ENCODE data around the gene C17orf75.

C17orf75 gene

DNA sequence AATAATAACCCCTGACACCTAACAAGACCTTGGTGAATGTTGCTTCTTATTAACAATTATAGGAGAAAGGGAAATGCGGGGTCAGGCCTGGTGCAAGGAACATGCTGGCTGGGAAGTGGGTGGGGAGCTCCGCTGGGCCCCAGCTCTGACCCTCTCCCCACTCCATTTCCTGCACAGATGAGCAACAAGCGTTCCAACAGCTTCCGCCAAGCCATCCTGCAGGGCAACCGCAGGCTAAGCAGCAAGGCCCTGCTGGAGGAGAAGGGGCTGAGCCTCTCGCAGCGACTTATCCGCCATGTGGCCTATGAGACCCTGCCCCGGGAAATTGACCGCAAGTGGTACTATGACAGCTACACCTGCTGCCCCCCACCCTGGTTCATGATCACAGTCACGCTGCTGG is 53.4 kb downstream of the C17orf75 start:
- Histone ChIP-seq H2AFZ (no peak overlapping the region), H3K27ac (no peak overlapping the region), H3K9me3 (ENCODE audit: control insufficient read depth, low read length) (no peaks in the 10 kb centered on the region), H3K4me3 (ENCODE audit: low read depth, low read length) (no peak overlapping the region), H3K27me3 (ENCODE audit: control insufficient read depth, insufficient read depth, low read length) (no peaks in the 10 kb centered on the region), H3K79me2 (no peaks in the 10 kb centered on the region), H3K4me2 (ENCODE audit: low read length) (no peak overlapping the region), H3K36me3 (ENCODE audit: control insufficient read depth, insufficient read depth, low read length) (no peaks in the 10 kb centered on the region), H3K9ac (no peak overlapping the region), H3K4me1 (no peaks in the 10 kb centered on the region)
- TF ChIP-seq, protein P1, sequence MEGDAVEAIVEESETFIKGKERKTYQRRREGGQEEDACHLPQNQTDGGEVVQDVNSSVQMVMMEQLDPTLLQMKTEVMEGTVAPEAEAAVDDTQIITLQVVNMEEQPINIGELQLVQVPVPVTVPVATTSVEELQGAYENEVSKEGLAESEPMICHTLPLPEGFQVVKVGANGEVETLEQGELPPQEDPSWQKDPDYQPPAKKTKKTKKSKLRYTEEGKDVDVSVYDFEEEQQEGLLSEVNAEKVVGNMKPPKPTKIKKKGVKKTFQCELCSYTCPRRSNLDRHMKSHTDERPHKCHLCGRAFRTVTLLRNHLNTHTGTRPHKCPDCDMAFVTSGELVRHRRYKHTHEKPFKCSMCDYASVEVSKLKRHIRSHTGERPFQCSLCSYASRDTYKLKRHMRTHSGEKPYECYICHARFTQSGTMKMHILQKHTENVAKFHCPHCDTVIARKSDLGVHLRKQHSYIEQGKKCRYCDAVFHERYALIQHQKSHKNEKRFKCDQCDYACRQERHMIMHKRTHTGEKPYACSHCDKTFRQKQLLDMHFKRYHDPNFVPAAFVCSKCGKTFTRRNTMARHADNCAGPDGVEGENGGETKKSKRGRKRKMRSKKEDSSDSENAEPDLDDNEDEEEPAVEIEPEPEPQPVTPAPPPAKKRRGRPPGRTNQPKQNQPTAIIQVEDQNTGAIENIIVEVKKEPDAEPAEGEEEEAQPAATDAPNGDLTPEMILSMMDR (IDR thresholded peaks at IDR 0.05), result no peak

DNA sequence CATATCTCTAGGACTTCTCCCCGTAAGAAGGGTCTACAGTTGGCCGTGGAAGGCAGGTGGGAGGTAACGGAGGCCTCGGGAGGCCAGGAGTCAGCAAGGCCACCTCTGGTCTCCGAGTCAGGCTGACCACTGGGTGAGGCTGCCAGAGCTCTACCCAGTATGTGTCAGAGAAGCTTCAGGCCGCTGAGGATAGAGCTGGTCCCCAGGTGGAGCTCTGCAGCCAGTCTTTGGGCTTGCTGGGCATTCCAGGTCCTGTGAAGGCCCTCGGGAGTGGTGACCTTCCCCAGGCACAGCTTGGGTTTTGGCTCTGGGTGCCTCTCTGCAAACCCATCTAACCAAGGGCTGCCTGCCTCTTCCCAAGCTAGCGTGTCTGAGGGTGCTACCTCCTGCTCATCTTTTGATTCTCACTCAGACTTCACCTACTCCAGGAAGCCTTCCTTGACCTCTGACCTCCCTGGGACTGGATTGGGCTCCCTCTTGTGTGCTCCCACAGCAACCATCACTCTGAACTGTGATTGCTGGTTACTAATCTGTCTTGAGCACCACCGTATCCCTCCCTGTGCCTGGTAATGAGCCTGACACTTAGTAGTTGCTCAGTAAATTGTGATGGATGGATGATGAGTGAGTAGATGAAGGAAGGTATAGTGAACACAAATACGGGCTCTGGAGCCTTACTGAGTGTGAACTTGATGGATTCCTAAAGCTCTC is 54.0 kb downstream of the C17orf75 start:
- Histone ChIP-seq H3K4me1 (no peaks in the 10 kb centered on the region), H2AFZ (no peak overlapping the region), H3K9me3 (ENCODE audit: control insufficient read depth, low read length) (no peaks in the 10 kb centered on the region), H3K27me3 (ENCODE audit: control insufficient read depth, insufficient read depth, low read length) (no peaks in the 10 kb centered on the region), H3K36me3 (ENCODE audit: control insufficient read depth, insufficient read depth, low read length) (no peaks in the 10 kb centered on the region), H3K4me2 (ENCODE audit: low read length) (no peak overlapping the region), H3K4me3 (ENCODE audit: low read depth, low read length) (no peak overlapping the region), H3K27ac (no peak overlapping the region), H3K79me2 (no peaks in the 10 kb centered on the region), H3K9ac (no peak overlapping the region)
- TF ChIP-seq, protein P1 (IDR thresholded peaks at IDR 0.05), result no peak

DNA sequence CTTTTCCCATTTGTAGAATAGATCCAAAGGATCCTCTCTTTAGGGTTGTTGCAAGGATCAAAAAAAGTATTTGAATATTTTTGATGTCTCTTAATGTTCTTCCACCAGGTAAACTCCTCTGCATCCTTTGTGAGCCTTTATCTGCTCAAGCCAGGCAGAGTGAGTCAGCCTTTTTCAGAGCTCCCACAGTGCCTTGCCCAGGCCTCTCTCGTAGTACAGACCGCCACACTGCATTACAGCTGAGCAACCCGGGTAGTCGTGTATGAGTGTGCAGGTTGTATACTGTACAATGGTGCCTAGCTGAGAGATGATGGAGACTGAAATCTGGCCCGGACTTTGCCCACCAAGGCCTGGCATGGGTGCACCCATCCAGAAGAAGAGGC is 55.5 kb downstream of the C17orf75 start:
- H3K9me3 ChIP-seq (ENCODE audit: control insufficient read depth, low read length), result no peaks in the 10 kb centered on the region
- H3K4me2 ChIP-seq (ENCODE audit: low read length), result no peak overlapping the region
- no peak overlapping the region for H3K9ac ChIP-seq
- H3K4me3 ChIP-seq (ENCODE audit: low read depth, low read length), result no peak overlapping the region
- TF ChIP-seq, protein P1 (IDR thresholded peaks at IDR 0.05), result no peak
- no peaks in the 10 kb centered on the region for H3K79me2 ChIP-seq
- H3K27ac ChIP-seq, result no peak overlapping the region
- H2AFZ ChIP-seq, result no peak overlapping the region
- no peaks in the 10 kb centered on the region for H3K4me1 ChIP-seq
- H3K36me3 ChIP-seq (ENCODE audit: control insufficient read depth, insufficient read depth, low read length), result no peaks in the 10 kb centered on the region
- no peaks in the 10 kb centered on the region for H3K27me3 ChIP-seq (ENCODE audit: control insufficient read depth, insufficient read depth, low read length)

DNA sequence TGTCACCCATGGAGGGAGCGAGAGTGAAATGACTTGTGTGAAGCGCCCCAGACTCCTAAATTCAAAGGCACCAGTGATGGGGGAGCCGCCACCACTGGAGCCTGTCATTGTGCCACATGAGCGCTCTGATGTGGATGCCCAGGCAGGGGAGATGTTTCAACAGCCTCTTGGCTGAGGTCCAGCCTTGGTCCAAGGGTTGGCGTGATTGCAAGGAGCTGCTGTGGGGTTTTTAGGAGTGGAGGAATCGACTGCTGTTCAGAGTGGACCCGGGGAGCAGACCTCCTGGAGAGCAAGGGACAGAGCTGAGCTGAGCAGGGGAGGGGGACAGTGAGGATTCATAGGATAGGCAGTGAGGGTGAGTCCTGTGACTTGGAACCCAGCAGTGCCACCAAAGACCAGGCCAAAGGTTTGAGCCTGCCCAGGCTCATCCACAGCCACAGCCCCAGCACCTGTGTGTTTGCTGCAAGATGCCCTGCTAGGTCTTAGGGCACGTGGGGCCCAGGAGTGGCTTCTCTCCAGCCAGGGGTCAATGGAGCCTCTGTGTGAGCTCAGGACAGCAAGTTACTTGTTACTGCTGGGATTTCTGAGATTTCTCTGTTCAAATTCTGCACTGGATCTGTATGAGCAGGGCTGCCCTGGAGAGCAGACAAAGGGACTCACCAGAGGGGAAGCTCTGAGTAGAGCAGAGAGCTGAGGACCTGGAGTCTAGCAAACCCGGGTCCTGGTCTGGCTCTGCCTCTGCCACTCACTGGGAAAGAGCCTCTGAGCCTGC is 56.0 kb downstream of the C17orf75 start:
- TF ChIP-seq, protein P1 (IDR thresholded peaks at IDR 0.05), result no peak
- Histone ChIP-seq H3K4me1 (no peaks in the 10 kb centered on the region), H3K36me3 (ENCODE audit: control insufficient read depth, insufficient read depth, low read length) (no peaks in the 10 kb centered on the region), H3K4me2 (ENCODE audit: low read length) (no peak overlapping the region), H2AFZ (no peak overlapping the region), H3K4me3 (ENCODE audit: low read depth, low read length) (no peak overlapping the region), H3K27me3 (ENCODE audit: control insufficient read depth, insufficient read depth, low read length) (no peaks in the 10 kb centered on the region), H3K79me2 (no peaks in the 10 kb centered on the region), H3K27ac (no peak overlapping the region), H3K9ac (no peak overlapping the region), H3K9me3 (ENCODE audit: control insufficient read depth, low read length) (no peaks in the 10 kb centered on the region)
